Measurements from ENCODE around the gene DRC7.

Gene DRC7

DNA sequence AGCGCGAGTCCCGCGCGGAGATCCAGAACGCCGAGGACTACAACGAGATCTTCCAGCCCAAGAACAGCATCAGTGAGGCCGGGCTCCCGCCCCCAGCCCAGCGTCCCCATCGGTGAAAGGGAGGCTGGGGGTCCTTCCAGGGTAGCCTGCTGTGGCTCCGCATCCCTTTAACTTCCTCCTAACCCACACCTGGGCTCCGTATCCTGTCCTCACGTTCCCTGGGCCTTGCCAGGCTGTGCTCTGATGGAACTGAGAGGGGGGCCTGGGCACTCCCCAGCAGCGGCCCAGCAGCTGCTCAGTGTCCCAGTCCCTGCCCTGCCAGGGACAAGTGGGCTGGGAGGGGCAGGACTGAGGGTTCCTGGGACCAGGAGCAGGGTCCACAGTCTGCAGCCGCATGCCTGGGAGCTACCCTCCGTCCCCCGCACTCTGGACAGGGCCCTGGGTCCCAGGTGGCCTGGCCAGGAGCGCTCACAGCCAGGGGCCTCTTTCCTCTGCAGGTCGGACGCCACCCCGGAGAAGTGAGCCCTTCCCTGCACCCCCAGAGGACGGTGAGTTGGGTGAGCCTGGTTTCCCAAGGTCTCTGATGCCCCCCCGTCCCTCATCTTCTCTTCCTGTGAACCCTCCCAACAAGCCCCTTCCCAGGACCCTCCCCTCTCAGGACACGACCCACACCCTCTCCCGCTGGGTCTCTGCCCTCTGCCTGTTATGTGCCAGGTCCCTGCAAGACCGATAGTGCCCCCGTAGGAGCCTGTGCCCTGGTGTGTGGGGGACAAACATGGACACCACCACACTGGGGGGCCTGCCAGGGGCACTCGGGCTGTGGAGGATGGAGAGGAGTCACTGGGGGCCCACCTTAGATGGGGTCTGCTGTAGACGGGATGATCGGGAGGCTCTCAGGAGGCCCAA lies 59.1 kb downstream of the DRC7 start:
- DNase-seq = peak; percentile 36

DNA sequence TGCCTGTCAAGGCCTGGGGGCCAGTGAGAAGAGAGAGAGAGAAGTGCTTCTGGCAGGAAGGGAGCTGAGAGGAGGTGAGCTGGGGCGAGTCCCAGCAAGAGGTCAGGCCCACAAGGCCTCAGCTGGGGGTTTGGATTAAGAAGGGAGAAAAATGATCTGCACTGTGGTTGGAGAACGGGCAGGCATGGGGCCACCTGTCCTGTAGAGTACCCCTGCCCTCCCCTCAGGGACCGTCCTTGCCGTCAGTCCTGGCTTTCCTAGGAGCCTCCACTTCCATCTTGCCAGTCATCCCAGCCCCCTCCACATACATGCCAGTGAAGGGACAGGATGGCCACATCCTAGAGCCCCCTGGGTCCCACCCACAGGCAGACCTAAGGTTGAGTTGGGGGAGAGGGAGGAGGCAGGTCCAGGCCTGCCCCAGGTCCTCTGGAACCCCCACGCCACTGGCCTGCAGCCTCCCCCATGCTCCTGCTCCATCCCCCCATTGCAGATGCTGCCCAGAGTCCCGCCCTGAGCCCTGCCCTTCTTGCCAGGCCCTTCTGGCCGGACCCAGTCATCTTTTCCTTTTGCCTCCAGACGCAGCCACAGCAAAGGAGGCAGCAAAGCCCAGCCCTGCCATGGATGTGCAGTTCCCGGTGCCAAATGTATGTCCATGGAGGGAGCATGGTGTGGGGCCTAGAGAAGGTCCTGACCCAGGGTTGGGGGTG lies 59.9 kb downstream of the DRC7 start:
- DNase-seq = peak; percentile 37

DNA sequence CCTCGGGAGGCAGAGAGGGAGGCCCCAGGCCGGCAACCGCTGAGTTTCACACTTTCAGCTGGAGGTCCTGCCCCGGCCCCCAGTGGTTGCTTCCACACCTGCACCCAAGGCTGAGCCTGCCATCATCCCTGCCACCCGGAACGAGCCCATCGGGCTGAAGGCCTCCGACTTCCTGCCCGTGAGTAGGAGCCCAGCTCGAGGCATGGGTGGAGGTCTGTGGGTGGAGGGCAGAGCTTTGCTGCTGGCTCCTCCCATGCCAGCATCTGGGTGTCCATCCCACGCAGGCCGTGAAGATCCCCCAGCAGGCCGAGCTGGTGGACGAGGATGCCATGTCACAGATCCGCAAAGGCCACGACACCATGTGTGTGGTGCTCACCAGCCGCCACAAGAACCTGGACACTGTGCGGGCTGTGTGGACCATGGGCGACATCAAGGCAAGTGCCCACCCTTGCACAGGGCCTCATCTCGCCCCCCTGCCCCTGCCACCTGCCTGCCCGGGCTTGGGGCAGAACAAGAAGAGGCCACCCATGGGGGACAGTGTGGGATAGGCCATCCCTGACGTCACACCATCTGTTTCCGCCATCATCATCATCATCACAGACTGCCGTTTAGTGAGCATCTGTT lies 60.6 kb downstream of the DRC7 start:
- no peak for DNase-seq

DNA sequence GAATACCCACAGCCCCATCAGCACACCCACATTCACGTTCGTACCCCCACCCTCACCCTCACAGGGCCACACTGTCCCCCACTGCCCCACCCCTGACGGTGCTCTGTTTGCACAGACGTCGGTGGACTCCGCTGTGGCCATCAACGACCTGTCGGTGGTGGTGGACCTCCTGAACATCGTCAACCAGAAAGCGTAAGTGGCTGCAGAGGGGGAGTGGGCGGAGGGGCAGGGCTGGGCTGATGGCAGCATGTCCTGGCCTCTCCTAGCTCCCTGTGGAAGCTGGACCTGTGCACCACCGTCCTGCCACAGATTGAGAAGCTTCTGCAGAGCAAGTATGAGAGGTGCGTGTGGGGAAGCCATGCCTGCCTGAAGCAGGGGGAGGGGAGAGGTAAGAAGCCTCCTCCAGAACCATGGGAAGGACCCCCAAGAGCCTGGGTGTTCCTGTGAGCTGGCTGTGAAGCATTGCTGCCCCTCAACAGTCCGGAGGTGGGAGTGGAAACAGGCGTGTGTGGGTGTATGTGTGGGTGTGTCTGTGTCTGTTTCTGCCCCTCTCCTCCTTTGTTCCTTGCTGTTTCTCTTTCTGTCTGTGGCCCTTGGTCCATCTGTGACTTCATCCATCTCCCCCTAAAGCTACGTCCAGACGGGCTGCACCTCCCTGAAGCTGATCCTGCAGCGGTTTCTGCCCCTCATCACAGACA lies 61.3 kb downstream of the DRC7 start:
- peak; percentile 34 for DNase-seq

DNA sequence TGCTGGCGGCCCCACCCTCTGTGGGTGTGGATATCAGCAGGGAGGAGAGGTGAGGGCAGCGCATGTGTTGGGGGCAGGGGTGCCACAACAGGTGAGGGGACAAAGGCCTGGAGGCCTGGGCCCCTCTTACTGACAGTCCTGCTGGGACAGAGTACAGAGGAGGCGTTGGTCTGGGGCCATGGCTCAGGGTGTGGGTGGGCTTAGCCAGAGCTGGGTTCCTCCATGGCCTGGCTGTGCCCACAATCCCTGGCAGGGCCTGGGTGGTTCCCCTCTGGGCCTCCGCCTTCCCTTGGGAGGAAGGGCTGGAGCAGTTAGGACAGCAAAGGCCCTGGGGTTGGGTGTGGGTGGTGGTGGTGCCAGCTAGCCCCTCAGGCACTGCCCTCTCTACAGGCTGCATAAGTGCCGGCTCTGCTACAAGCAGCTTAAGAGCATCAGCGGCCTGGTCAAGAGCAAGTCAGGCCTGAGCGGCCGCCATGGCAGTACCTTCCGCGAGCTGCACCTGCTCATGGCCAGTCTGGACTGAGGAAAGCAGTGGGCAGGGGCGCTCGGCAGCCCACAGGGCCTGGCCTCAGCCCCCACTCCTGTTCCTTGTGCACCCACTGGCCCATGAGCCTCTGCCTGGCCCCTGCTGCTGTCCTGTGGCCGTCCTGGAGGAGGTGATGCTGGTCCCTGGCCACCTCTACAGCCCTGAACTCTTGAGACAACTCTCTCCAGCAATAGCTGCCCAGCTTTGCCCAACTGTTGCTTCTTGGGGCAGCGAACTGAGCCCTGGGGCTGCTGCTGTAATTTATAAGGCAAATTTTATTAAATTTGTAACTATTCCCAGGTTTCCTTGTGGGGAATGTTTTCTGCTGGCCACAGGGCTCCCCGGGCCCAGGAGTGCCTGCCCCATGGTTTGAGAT lies 62.1 kb downstream of the DRC7 start:
- DNase-seq = peak; percentile 44

DNA sequence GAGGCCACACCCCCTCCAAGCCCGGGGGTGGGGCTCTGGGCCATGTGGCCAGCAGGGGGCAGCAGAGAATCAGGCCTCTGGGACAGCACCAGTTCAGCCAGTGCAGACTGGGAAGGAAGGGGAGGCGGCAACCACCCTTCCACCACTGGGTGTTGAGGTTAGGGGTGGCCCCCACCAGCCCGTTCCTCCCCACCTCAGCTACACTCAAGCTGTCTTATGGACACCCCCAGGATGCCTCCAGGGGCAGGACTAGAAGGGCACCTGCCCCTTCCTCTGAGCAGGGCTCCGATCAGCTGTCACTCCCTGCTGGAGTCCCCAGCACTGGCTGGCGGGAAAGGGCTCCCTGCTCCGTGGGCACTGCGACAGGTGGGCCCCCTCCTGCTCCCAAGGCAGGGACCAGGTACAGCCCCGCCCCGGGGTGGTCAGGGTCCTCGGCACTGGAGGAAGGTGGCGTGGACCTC lies 62.8 kb downstream of the DRC7 start:
- DNase-seq = peak; percentile 91

DNA sequence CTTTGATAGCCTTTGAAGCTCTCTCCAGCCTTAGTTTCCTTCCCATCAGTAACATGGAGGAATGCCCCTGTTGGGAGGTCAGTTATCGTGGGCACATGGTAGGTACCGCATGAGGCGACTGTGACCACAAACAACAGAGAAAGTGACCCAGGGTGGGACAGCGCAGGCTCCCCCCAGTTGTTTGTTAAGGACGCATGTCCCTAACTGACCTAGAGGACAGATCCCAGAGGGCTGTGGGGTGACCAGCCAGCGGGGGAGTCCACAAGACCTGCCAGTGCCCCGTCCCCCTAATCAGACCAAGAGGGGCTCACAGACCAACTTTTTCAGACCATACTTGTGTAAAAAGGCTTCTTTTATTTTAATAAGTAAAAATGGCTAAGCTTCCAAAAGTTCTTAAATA lies 63.3 kb downstream of the DRC7 start:
- peak; percentile 37 for DNase-seq

DNA sequence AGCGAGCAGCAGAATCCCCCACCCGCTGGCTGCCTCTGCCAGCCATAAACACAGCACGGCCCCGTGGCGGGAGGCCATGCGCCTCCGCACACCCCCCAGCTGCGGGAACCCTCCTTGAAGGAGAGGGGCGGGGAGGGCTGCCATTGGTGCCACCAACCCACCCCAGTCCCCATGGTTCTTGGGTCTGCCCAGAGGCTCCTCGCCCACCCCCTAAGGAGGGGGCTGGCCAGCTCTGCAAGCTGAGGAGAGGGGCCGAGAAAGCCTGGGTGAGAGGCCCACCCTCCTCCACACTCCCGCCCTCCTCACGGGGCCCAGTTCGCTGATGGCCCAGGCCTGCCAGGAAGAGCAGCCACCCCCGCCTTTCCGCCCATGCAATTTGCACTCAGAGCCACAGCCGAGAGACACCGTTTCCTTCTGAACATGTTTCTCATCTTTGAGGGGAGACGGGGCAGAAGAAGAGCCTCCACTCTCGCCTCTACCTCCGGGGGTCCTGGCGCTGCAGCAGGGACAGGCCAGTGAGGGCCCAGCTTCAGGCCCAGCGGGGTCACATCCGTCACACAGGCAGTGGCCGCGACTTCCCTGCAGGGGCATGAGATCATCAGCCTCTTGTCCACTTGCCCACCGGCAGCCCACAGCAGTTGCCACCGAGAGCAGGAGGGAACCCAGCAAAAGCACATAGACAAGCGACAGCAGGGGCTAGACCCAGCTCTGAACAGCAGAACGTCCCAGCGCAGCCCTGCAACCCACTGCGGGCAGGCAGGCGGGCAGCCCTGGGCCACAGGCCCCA lies 63.9 kb downstream of the DRC7 start:
- DNase-seq = peak; percentile 43

DNA sequence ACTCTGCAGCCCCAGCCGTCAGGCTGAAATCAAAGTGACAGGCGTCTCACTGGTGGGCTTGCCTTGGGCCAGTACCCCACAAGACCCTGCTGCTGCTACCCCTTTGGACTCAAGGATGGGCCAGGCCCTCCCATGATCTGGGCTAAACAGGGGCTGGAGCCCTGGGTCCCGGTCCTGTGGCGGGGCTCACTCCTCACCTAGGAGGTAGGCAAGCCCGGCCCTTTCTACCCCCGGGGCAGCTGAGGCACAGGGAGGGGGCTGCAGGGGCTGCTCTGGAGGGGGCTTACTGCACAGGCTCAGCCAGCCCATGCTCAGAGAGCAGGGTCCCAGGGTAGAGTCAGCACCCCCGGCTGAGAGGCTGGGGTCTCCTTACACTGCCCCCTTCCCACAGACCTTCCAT lies 64.5 kb downstream of the DRC7 start:
- DNase-seq = no peak

DNA sequence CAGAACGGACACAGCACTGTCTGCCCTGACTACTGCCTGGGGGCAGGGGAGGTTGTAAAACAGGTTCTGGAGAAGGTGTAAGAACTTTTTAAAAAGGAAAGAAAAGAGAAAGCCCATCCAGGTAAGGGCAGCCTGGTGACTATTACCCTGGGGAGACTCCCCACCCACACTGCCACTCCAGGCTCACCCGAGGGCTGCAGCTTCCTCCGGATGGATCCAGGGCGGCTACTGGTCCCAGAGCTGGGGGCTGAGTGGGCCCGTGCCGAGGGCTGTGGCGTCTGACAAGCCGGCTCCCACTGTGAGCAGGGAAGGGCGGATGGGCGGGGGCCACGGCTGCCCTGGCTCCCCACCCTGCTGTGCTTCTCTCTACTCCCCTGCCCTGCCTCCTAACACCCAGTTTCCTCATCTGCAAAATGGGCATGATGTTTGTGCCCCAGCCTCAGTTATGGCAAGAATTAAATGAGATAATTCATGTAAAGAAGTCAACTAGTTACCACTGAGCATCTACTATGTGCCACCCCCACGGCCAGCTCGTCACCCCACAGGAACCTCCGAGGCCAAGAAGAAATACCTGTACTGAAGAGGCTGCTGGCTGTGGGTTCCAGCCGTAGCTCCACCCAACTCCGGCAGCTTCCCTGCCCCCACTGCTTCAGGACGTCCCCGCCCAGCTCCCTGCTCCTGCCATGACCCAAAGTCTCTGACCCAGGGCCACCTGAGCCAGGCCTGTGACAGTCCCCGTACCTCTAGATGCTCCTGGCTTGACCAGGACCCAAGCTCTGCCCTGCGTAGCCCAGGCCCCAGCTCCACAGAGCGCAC lies 65.1 kb downstream of the DRC7 start:
- DNase-seq = no peak

DNA sequence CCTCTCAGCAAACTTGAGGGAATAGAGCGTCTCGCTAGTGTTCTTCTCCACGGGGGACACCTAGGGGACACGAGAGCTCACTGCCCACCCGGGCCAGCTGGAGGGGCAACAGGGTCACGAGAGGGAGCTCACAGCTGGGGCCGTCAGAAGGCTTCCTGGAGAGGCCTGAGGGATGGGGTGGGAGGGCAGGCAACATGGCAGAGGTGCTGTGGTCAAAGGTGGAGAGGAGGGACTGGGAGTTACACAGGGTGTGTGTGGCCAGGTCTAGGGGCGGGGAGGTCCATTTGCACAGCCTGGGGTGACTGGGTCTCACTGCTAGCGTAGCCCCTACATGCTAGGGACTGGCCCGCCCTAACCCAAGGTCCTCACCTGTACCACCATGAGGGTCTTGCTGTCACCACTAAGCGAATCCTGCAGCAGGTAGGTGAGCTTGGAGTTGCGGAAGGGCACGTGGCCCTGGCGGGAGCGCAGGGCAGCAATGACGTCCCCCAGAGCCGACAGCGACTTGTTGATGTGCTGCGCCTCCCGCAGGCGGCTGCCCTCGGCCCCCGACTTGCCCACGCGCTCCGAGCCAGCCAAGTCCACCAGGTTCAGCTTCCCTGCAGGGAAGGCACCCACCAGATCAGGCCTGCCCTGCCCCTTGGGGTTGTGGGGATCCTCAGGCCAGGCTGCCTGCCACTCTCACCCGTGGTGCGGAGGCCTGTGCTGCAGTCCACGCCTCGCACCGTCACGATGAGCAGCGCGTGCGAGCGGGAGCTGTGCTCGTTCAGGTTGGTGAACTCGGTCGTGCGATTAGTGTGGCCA lies 66.0 kb downstream of the DRC7 start:
- peak; percentile 34 for DNase-seq

DNA sequence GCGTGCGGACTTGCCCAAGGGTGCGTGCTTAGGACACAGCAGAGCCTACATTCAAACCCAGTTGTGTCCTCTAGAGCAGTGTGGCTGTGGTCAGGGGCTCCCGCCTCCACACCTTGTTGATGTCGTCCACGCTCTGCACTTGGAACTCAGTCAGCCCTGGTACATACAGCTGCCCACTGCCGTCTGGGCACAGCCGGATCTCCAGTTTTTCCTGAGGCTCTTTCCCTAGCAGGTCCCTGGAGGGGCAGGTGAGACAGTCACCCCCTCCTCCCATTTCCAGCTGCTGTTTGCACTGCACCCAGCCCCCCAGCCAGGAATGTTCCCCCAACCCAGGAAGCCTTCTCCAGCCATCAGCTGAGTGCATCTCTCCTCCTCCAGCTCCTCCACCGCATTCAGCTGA lies 66.7 kb downstream of the DRC7 start:
- DNase-seq = no peak

DNA sequence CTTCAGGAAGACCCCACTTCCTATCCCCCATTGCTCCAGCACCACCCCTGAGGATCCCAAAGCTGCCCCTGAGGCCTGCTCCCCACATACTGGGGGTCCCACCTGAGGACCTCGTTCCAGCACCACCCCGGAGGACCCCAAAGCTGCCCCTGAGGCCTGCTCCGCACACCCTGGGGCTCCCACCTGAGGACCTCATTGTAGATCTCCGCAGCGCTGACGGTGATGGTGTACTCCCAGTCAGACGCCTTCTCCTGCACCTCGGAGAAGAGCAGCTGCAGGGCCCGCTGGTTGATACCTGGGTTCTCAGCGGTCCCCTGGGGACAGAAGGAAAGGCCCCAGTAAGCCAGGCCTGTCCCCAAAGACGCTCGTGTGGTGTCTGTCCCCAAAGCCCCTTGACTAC lies 67.4 kb downstream of the DRC7 start:
- DNase-seq = no peak

DNA sequence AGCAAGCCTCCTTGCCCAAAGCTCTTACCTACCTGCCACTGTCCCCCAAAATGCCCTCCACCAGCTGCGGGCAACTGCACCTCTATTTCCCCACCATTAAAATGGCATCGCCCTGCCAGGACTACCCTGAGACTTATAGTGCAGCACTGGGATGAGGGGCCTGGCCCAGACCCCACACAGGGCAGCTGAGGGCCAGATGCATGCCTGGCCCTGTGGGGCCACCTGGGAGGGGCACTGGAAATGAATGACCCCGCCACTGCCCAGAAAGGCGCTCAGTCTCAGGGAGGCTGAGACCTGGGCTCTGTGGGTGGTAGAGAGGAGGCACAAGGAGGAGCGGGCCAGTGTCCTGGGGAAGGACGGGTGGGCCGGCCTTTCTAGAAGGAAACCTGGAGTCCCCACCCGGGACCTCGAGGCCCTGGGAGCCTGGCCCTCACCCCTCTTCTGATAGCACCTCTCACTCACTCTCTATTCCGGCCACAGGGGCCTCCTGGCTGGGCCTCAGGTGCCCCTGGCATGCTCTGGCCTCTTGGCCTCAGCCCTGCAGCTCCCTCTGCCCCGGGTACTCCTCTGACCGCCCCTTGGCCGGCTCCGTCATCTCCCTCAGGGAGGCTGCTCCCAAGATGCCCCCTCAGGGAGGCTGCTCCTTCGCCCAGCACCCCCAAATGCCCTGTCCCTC lies 67.9 kb downstream of the DRC7 start:
- no peak for DNase-seq

DNA sequence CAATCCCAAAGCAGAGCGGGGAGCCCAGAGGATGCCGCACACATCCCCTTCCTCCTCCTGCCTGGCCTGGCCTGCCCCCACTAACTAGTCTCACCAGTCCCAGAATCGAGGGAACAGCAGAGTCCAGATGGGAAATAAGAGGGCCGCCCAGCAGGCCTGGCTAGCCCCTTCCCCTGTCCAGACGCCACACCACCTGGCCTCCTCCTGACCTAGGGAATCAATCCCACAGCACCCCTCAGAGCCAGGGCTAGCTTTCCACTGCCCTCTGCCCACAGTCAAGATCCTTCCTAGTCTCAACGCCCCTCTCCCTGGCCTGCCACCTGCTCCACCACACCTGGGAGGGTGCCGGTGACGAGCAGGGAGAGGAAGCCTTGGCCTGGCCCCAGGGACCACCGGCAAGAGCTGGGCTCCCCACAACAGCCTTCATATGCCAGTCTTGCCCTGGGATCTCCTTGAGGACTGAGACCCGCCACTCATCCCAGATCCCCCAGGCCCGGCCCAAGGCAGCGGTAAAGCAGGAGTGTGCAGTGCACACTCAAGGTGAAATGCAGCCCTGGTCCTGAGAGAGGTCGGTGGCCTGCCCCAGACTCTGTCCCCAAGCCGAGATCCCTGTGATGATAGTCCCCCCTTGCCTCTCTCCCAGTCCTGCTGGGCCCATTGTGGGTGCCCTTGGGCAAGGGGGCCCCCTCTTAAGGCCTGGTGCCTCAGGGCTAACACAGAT lies 68.8 kb downstream of the DRC7 start:
- no peak for DNase-seq

DNA sequence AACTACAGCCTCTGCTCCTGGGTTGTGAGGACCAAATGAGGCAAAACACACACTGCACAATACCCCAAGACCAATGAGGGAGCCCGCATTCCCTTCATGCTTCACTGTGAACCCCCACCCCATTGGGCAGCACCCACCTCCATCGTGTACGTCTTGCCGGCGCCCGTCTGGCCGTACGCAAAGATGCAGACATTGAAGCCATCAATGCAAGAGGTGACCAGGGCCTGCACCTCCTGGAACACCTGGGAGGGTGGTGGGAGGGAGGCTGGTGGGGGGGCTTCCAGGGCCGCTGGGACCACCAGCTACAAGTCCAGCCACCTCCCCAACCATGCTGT lies 69.4 kb downstream of the DRC7 start:
- DNase-seq = no peak

DNA sequence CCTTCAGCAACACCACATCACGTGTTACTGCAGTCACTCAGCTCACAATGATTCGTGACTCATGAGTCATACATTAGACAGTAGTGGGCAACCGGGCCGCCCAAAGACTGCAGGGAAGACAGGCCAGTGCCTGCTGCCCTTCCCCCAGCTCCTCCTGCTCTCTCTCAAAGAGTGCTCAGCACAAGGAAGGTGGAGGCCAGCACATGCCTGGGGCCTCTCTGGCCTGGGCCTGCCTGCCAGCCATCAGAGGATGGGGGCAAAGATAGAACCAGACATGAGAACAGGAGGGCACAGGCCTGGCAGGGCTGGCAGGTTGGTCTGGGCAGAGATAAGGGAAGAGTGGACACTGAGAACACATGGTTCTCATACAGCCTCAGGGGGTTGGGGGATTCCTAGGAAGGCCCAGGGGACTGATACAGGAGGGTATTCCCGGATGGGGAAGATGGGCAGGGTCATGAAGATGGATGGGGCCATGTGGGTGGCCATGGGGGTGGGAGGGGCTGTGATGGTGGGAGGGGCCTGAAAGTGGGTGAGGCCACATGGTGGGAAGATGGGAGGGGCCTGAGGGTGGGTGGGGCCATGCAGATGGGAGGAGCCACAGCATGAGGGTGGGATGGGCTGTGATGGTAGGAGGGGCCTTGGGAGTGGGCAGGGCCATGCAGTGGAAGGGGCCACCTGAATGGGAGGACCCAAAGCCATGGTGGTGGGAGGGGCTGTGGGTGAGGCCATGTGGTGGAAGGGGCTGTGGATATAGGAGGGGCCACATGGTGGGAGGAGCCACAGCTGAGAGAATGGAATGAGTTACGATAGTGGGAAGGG lies 69.9 kb downstream of the DRC7 start:
- no peak for DNase-seq
